ENCODE data around the gene NKAIN2. TPM values are rescaled to one million over a fixed set of nuclear protein-coding genes. Genes with fewer than 3 reads are reported as not detected.
"Not testable (repeated sequence)": the region's sequence is repeated elsewhere in the genome, so short reads cannot be mapped to it uniquely, and the experiment has no call there.

NKAIN2 gene
- total RNA-seq, 1 experiment from 2014 or later: not detected

GRCh38 chr6:124298730-124299129, 495.1 kb downstream of the NKAIN2 start:
- no peak for DNase-seq
- no peaks in the 10 kb centered on the region for H3K4me1 ChIP-seq
- no peaks in the 10 kb centered on the region for H3K9me3 ChIP-seq (replicated peaks)
- no peak overlapping the region for H3K4me3 ChIP-seq
- no peak overlapping the region for H3K27ac ChIP-seq
- H3K36me3 ChIP-seq: no peaks in the 10 kb centered on the region
- no peaks in the 10 kb centered on the region for H3K27me3 ChIP-seq

- not testable (repeated sequence) for H3K36me3 ChIP-seq; H3K27me3 ChIP-seq; H3K9me3 ChIP-seq (replicated peaks); H3K4me3 ChIP-seq; DNase-seq; H3K4me1 ChIP-seq; H3K27ac ChIP-seq
These were observed 497.2 kb downstream of the NKAIN2 start for GRCh38 chr6:124300907-124301306.

DNA sequence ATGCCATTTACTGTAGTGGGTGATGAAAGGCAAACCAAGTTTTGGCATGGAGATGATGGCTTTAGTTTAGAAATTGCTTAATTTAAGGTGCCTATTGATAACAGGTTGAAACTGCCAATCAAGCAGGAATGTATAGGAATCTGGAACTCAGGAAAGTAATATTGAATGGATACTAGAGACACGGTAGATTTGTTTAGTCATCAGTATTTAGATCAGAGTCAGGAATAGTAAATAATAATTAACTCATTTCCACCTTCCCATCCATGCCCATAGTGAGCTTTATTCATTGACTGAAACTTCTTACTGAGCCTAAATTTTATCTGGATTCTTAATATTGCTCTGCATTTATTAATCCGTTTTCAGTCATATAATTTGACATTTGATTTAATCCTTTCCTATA, 500.3 kb downstream of the NKAIN2 start:
- no peak for DNase-seq
- H3K27me3 ChIP-seq: no peaks in the 10 kb centered on the region
- no peaks in the 10 kb centered on the region for H3K9me3 ChIP-seq (replicated peaks)
- H3K4me3 ChIP-seq: no peak overlapping the region
- no peaks in the 10 kb centered on the region for H3K36me3 ChIP-seq
- no peak overlapping the region for H3K27ac ChIP-seq
- no peaks in the 10 kb centered on the region for H3K4me1 ChIP-seq

DNA sequence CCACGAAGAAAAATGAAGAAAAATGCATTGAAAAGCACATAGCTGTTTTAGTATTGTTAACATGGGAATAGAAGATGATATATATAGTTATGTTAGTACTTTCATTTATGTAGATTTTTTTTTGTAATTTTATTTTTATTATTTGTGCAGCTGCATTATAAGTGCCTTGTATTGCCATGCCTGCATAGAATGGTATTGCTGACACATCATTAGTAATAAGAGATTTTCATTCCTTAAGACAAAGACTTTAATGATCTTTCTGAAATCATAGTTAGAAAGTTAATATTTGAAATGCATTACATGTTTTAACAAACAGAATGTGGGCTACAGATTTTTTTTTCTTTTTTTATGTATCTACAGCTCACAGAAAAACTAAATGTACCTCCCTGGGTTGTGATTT, 506.5 kb downstream of the NKAIN2 start:
- no peak for DNase-seq
- Histone ChIP-seq H3K27ac (no peak overlapping the region), H3K4me3 (no peak overlapping the region), H3K36me3 (no peaks in the 10 kb centered on the region), H3K4me1 (no peaks in the 10 kb centered on the region), H3K27me3 (no peaks in the 10 kb centered on the region; the same call in 1 of the 2 replicates), H3K9me3 (replicated peaks) (no peaks in the 10 kb centered on the region)

GRCh38 chr6:124319410-124319809, 515.7 kb downstream of the NKAIN2 start:
- no peaks in the 10 kb centered on the region for H3K9me3 ChIP-seq (replicated peaks)
- H3K4me1 ChIP-seq: no peaks in the 10 kb centered on the region
- no peaks in the 10 kb centered on the region for H3K27me3 ChIP-seq

GRCh38 chr6:124324237-124324636, 520.6 kb downstream of the NKAIN2 start:
- Histone ChIP-seq H3K4me1 (no peaks in the 10 kb centered on the region), H3K4me3 (no peak overlapping the region), H3K27ac (no peak overlapping the region), H3K36me3 (no peaks in the 10 kb centered on the region), H3K27me3 (no peaks in the 10 kb centered on the region), H3K9me3 (replicated peaks) (no peaks in the 10 kb centered on the region)
- DNase-seq: no peak

More at GRCh38 chr6:124319410-124319809, 515.7 kb downstream of the NKAIN2 start:
- no peak overlapping the region for H3K27ac ChIP-seq
- no peak for DNase-seq
- H3K36me3 ChIP-seq: no peaks in the 10 kb centered on the region
- H3K4me3 ChIP-seq: no peak overlapping the region

GRCh38 chr6:124330197-124330596, 526.5 kb downstream of the NKAIN2 start:
- no peaks in the 10 kb centered on the region for H3K27me3 ChIP-seq
- H3K4me3 ChIP-seq: no peak overlapping the region
- H3K9me3 ChIP-seq (replicated peaks): no peaks in the 10 kb centered on the region
- H3K4me1 ChIP-seq: no peaks in the 10 kb centered on the region
- no peaks in the 10 kb centered on the region for H3K36me3 ChIP-seq
- H3K27ac ChIP-seq: no peak overlapping the region
- no peak for DNase-seq

DNA sequence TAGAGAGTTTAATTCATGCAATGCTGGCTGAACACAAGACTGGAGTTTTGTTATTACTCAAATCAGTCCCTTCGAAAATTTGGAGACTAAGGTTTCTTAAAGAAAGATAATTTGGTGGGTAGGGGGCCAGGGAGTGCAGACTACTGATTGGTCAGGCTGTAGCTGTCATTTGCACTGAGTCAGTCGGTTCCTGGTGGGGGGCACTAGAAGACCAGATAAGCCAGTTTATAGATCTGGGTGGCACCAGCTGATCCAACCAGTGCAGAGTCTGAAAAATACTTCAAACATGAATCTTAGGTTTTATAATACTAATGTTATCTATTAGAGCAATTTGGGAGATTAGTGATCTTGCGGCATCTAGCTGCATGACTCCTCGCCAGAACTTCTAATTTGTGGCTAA, 530.7 kb downstream of the NKAIN2 start:
- DNase-seq: no peak
- Histone ChIP-seq H3K36me3 (no peaks in the 10 kb centered on the region), H3K9me3 (replicated peaks) (no peaks in the 10 kb centered on the region), H3K27ac (no peak overlapping the region), H3K27me3 (no peaks in the 10 kb centered on the region), H3K4me3 (no peak overlapping the region), H3K4me1 (no peaks in the 10 kb centered on the region)

- no peak for DNase-seq
These were observed 536.1 kb downstream of the NKAIN2 start for GRCh38 chr6:124339610-124340334.

DNA sequence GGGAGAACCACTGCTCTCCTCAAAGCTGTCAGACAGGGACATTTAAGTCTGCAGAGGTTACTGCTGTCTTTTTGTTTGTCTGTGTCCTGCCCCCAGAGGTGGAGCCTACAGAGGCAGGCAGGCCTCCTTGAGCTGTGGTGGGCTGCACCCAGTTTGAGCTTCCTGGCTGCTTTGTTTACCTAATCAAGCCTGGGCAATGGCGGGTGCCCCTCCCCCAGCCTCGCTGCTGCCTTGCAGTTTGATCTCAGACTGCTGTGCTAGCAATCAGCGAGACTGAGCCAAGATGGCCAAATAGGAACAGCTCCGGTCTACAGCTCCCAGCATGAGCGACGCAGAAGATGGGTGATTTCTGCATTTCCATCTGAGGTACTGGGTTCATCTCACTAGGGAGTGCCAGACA, 544.7 kb downstream of the NKAIN2 start:
- not testable (repeated sequence) for H3K27ac ChIP-seq; H3K4me3 ChIP-seq; H3K9me3 ChIP-seq (replicated peaks); DNase-seq; H3K27me3 ChIP-seq; H3K4me1 ChIP-seq; H3K36me3 ChIP-seq

More at GRCh38 chr6:124339610-124340334, 536.1 kb downstream of the NKAIN2 start:
- H3K4me3 ChIP-seq: no peak overlapping the region
- no peaks in the 10 kb centered on the region for H3K9me3 ChIP-seq (replicated peaks)
- H3K27me3 ChIP-seq: no peaks in the 10 kb centered on the region
- no peaks in the 10 kb centered on the region for H3K36me3 ChIP-seq
- H3K4me1 ChIP-seq: no peaks in the 10 kb centered on the region
- no peak overlapping the region for H3K27ac ChIP-seq

DNA sequence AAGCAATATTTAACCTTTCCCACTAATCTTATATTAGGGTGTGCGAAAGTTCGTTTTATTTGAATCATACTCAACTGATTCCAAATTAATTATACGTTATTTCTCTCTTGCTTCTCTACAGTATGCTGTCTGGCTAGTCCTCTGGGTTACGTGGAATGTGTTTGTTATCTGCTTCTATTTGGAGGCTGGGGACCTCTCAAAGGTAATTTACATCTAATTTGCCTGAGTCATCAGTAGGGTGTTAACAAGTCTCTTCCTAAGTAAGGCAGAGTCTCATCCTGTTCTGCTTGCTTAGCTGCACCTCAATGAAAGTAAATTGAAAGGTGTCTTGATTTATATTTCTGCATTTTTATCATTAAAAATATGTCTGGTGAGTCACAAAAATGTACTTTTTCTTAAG, 551.5 kb downstream of the NKAIN2 start:
- Histone ChIP-seq H3K9me3 (replicated peaks) (no peaks in the 10 kb centered on the region; the same call in 1 of the 2 replicates), H3K4me3 (no peak overlapping the region), H3K27me3 (no peaks in the 10 kb centered on the region), H3K4me1 (no peaks in the 10 kb centered on the region), H3K27ac (no peak overlapping the region), H3K36me3 (no peaks in the 10 kb centered on the region)
- no peak for DNase-seq

GRCh38 chr6:124356276-124356810, 552.7 kb downstream of the NKAIN2 start:
- no peak overlapping the region for H3K4me3 ChIP-seq
- no peak overlapping the region for H3K27ac ChIP-seq
- no peaks in the 10 kb centered on the region; the same call in 1 of the 2 replicates for H3K9me3 ChIP-seq (replicated peaks)
- no peaks in the 10 kb centered on the region for H3K4me1 ChIP-seq
- no peaks in the 10 kb centered on the region for H3K36me3 ChIP-seq
- no peaks in the 10 kb centered on the region for H3K27me3 ChIP-seq
- DNase-seq: no peak

GRCh38 chr6:124356811-124357210, 553.1 kb downstream of the NKAIN2 start:
- Histone ChIP-seq H3K27me3 (no peaks in the 10 kb centered on the region), H3K27ac (no peak overlapping the region), H3K36me3 (no peaks in the 10 kb centered on the region), H3K4me1 (no peaks in the 10 kb centered on the region), H3K9me3 (replicated peaks) (no peaks in the 10 kb centered on the region; the same call in 1 of the 2 replicates), H3K4me3 (no peak overlapping the region)
- DNase-seq: no peak

- DNase-seq: no peak
- no peak overlapping the region for H3K4me3 ChIP-seq
- no peak overlapping the region for H3K27ac ChIP-seq
- H3K27me3 ChIP-seq: no peaks in the 10 kb centered on the region
- no peaks in the 10 kb centered on the region for H3K36me3 ChIP-seq
- no peaks in the 10 kb centered on the region for H3K4me1 ChIP-seq
- no peaks in the 10 kb centered on the region for H3K9me3 ChIP-seq (replicated peaks)
These were observed 564.5 kb downstream of the NKAIN2 start for GRCh38 chr6:124368131-124368530.

DNA sequence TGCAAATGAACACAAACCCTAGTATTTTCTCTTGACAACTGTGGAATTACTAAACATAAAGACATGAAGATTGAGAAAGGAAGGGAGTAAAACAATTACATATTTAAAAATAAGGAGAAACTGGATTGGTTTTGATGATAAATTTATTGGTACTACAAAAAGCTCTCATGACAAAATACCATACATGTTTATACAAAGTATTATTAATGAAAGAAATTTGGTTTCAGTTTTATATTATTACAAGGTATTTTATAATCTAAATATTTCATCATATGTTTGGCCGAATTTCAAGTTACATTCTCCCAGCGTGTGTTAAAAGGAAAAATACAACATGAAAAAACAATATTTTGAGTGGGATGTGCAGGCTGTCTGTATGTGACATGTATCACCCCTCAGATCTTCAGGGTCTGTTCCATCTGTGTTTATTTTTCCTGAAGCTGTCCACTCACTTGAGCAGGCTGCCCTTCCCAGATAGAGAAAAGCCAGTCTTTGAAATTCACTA, 568.4 kb downstream of the NKAIN2 start:
- Histone ChIP-seq H3K27ac (no peak overlapping the region), H3K4me1 (no peaks in the 10 kb centered on the region), H3K27me3 (no peaks in the 10 kb centered on the region), H3K36me3 (no peaks in the 10 kb centered on the region), H3K4me3 (no peak overlapping the region), H3K9me3 (replicated peaks) (no peaks in the 10 kb centered on the region)
- no peak for DNase-seq

DNA sequence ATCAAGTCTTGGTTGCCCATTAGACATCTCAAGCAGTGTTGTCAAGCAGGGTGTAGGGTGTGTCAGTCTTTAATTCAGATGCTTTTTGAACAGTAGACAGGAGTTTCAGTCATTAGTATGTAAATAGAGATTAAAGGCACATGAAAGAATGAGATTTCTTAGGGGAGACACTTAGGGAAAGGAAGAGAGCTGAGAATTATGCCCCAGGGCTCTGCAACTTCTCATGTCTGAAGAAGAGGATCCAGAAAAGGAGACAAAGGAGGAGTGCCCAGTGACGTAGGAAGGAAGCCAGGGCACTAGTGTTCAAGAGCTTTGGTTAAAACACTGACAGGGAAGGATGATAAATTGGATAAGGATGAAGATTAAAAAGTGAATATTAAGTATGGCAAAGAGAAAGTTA, 569.7 kb downstream of the NKAIN2 start:
- no peak overlapping the region for H3K27ac ChIP-seq

More for the DNA sequence above, 569.7 kb downstream of the NKAIN2 start:
- H3K36me3 ChIP-seq: no peaks in the 10 kb centered on the region
- DNase-seq: no peak
- H3K4me1 ChIP-seq: no peaks in the 10 kb centered on the region
- H3K4me3 ChIP-seq: no peak overlapping the region
- no peaks in the 10 kb centered on the region for H3K9me3 ChIP-seq (replicated peaks)
- no peaks in the 10 kb centered on the region for H3K27me3 ChIP-seq

All from SJCRH30 (cell line).